A673 (cell line): Measurements from ENCODE around the gene AIFM3.

Experiments used
- EZH2 ChIP-seq: fragments of 200-600 bp; sonication (generic); IDR thresholded peaks from 2 replicates; pipeline ENCODE4 v1.6.1; 2017; ENCODE audit warnings: borderline replicate concordance, low read depth, mild to moderate bottlenecking, mixed read lengths, antibody characterized with exemption, low read length; ENCODE audit not compliant: poor library complexity, severe bottlenecking
- TF ChIP-seq, protein P1 (sequence below): fragments of 300-800, 200-600 bp; sonication (generic); conservative IDR thresholded peaks from 2 replicates; pipeline ENCODE4 v1.5.1; 2017; ENCODE audit warnings: low read depth, mild to moderate bottlenecking, antibody characterized with exemption, low read length, moderate library complexity, mixed read lengths

DNA sequence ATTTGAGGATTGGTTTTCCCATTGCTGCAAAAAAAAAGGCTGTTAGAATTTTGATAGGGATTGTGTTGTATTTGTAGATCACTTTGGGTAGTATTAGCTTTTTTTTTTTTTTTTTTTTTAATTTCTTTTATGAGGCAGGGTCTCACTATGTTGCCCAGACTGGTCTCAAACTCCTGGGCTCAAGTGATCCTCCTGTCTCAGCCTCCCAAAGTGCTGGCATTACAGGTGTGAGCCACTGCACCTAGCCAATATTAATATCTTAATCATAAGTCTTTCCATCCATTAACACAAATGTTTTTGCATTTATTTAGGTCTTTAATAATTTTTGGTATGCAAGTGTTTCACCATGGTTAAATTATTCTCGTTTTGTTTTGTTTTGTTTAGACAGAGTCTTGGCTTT, 23.0 kb upstream of the AIFM3 start:
- TF ChIP-seq, protein P1, sequence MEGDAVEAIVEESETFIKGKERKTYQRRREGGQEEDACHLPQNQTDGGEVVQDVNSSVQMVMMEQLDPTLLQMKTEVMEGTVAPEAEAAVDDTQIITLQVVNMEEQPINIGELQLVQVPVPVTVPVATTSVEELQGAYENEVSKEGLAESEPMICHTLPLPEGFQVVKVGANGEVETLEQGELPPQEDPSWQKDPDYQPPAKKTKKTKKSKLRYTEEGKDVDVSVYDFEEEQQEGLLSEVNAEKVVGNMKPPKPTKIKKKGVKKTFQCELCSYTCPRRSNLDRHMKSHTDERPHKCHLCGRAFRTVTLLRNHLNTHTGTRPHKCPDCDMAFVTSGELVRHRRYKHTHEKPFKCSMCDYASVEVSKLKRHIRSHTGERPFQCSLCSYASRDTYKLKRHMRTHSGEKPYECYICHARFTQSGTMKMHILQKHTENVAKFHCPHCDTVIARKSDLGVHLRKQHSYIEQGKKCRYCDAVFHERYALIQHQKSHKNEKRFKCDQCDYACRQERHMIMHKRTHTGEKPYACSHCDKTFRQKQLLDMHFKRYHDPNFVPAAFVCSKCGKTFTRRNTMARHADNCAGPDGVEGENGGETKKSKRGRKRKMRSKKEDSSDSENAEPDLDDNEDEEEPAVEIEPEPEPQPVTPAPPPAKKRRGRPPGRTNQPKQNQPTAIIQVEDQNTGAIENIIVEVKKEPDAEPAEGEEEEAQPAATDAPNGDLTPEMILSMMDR, result no peak
- TF ChIP-seq EZH2, result no peak
